Astrocyte (in vitro differentiated cells and primary cell): ENCODE results near the gene CUEDC1.
"Not testable (repeated sequence)": the region's sequence is repeated elsewhere in the genome, so short reads cannot be mapped to it uniquely, and the experiment has no call there.

Experiments used
- CTCF ChIP-seq: IDR thresholded peaks from 2 replicates; pipeline ENCODE4 v1.5.1; 2011; ENCODE audit warnings: low read depth, mild to moderate bottlenecking, inconsistent platforms, low read length, moderate library complexity; ENCODE audit not compliant: insufficient read depth
- EZH2 ChIP-seq: IDR thresholded peaks from 2 replicates; pipeline ENCODE4 v1.6.1; 2012; ENCODE audit warnings: mild to moderate bottlenecking, low read length, inconsistent platforms; ENCODE audit not compliant: insufficient read depth

GRCh38 chr17:57922745-57923144, 32.5 kb downstream of the CUEDC1 start:
- TF ChIP-seq CTCF, EZH2: not testable (repeated sequence)
